HG02571 (cell line): Measurements from ENCODE around the gene CERS5.

Experiments used
- ATAC-seq: cut with Tn5 transposase; IDR thresholded peaks from one replicate; pipeline ENCODE4 v1.9.1; 2021; ENCODE audit warnings: mild to moderate bottlenecking, moderate library complexity; ENCODE audit not compliant: unreplicated experiment

The CERS5 gene

DNA sequence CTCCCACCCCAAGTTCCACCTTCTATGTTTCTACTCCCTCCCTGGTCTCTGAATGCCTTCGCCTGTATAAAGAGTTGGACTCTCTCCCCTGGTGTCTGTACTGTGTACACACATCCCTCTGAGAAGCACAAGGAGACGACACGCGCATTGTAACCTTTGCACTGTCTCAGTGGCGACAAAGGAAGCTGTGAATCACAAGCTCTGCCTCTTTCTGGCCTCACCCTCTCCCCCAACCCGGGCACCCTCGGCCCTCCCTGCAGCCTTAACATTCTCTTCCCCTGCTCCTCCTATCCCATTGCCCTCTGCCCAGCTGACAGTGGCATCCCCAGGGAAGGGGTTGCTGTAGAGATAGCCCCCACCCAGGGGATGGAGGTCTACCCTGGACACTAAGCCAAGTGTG lies 84.5 kb downstream of the CERS5 start:
- no peak for ATAC-seq

DNA sequence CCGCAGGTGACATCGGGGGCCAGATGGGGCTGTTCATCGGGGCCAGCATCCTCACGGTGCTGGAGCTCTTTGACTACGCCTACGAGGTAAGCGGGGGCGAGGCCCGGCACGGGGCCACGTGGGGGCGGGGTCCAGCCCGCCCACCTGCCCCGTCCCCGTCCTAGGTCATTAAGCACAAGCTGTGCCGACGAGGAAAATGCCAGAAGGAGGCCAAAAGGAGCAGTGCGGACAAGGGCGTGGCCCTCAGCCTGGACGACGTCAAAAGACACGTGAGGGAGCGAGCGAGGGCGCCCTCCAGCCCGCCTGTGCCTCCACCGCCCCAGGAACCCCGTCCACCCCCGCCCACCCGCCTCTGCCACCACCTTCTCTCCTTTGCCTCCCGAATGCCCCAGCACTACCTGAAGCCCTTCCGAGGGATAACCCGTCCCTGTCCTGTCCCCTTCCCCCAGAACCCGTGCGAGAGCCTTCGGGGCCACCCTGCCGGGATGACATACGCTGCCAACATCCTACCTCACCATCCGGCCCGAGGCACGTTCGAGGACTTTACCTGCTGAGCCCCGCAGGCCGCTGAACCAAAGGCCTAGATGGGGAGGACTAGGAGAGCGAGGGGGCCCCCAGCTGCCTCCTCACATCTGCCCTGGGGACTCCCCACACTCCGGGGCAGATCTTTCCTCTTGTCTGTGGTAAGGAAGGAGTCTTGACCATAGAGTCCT lies 85.9 kb downstream of the CERS5 start:
- ATAC-seq, result no peak

DNA sequence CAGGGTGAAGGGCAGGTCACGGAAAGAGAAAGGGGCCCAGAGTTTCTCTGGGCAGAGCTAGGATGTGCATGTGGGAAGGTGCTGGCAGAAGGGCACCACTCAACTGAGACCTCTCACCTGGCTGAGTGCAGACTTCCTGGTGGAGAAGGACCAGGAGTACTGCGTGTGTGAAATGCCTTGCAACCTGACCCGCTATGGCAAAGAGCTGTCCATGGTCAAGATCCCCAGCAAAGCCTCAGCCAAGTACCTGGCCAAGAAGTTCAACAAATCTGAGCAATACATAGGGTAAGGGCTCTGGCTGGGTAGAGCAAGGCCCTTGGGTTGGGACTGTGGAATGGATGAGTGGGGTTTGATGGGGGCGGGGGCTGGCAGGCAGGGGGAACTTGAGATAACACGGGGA lies 87.4 kb downstream of the CERS5 start:
- ATAC-seq, result no peak
